AG04449 (cell line): Measurements from ENCODE around the gene PHACTR2.
A peak's percentile ranks its signal among the peaks of the same experiment; 100 is the strongest.

Experiments used
- CTCF ChIA-PET: fragments of 350-600 bp; formaldehyde crosslinking; extraction: SDS; loops from one replicate; lab custom pipeline; 2021; ENCODE audit warnings: antibody characterized with exemption; lab: Yijun Ruan, JAX
- POLR2A ChIA-PET: fragments of 400-600, 350-600 bp; formaldehyde crosslinking; extraction: SDS; loops from one replicate; lab custom pipeline; 2020; ENCODE audit warnings: antibody characterized with exemption, inconsistent platforms; lab: Yijun Ruan, JAX
- DNase-seq: peaks from one replicate; pipeline ENCODE4 v3.0.0-alpha.2; 2010; ENCODE audit warnings: low read depth, low spot score
- H3K4me3 ChIP-seq: 2 replicates; pipeline ENCODE4 v1.5.1; 2011; ENCODE audit warnings: low read depth, mild to moderate bottlenecking, control low read depth, low read length
- CTCF ChIP-seq: IDR thresholded peaks from one replicate; pipeline ENCODE4 v1.5.1; 2011; ENCODE audit warnings: mild to moderate bottlenecking, moderate library complexity, low read length, control low read depth, inconsistent platforms; ENCODE audit not compliant: insufficient read depth; ENCODE audit errors: missing control alignments

The PHACTR2 gene

GRCh38 chr6:143674483-143675381 lies 3.0 kb upstream of the PHACTR2 start:
- TF ChIP-seq CTCF = no peak
- POLR2A ChIA-PET = no interaction called here

GRCh38 chr6:143675382-143675900 lies 2.3 kb upstream of the PHACTR2 start:
- H3K4me3 ChIP-seq = no peak overlapping the region
- no peak for TF ChIP-seq CTCF
- ChIA-PET POLR2A (no interaction called here), CTCF (interaction anchor here (1.0 kb wide), 1 partner anchor 14 kb away, joined by 3 read pairs; no protein-coding TSS in a partner anchor)
- no peak for DNase-seq

More at GRCh38 chr6:143674483-143675381, 3.0 kb upstream of the PHACTR2 start:
- CTCF ChIA-PET = no interaction called here
- DNase-seq = no peak
- H3K4me3 ChIP-seq = no peak overlapping the region

GRCh38 chr6:143675946-143676345 lies 1.8 kb upstream of the PHACTR2 start:
- no peak for DNase-seq
- POLR2A ChIA-PET = no interaction called here
- H3K4me3 ChIP-seq = no peak overlapping the region
- CTCF ChIA-PET = interaction anchor here (1.0 kb wide), 1 partner anchor 13 kb away, joined by 3 read pairs; no protein-coding TSS in a partner anchor
- no peak for TF ChIP-seq CTCF

- DNase-seq = no peak
- no peak overlapping the region for H3K4me3 ChIP-seq
- CTCF ChIA-PET = interaction anchor here (1.0 kb wide), 1 partner anchor 13 kb away, joined by 3 read pairs; no protein-coding TSS in a partner anchor
- no peak for TF ChIP-seq CTCF
- POLR2A ChIA-PET = no interaction called here
Observed at GRCh38 chr6:143676437-143677045, 1.2 kb upstream of the PHACTR2 start.

GRCh38 chr6:143677577-143677890 lies 231 bp upstream of the PHACTR2 start:
- DNase-seq = no peak
- CTCF ChIA-PET = no interaction called here
- peak overlapping the region; percentile 72 for H3K4me3 ChIP-seq
- POLR2A ChIA-PET = no interaction called here
- no peak for TF ChIP-seq CTCF

- POLR2A ChIA-PET = interaction anchor here (0.6 to 1.2 kb wide), 3 partner anchors 18 to 164 kb away, joined by 3 to 5 read pairs (median 4); partner anchors contain the start of gene LTV1
- DNase-seq = no peak
- CTCF ChIA-PET = interaction anchor here (1.1 to 1.3 kb wide), 2 partner anchors 8 to 103 kb away, joined by 3 to 4 read pairs; no protein-coding TSS in a partner anchor
- no peak for TF ChIP-seq CTCF
- H3K4me3 ChIP-seq = peak overlapping the region; percentile 72
Observed at GRCh38 chr6:143679041-143679440, 1.3 kb downstream of the PHACTR2 start.
